GM12878 (cell line): ENCODE measurements around the gene SYTL5.

ENCODE experiments used
- ATF3 ChIP-seq: IDR thresholded peaks from 2 replicates; pipeline ENCODE4 v1.6.1; 2011; ENCODE audit warnings: low read depth, mild to moderate bottlenecking, low read length, moderate library complexity, borderline replicate concordance; ENCODE audit errors: extremely low read depth
- LARP7 ChIP-seq: fragments of 450-650 bp; IDR thresholded peaks from 2 replicates; pipeline ENCODE4 v1.6.1; 2017; ENCODE audit warnings: mild to moderate bottlenecking
- TF ChIP-seq, protein P1 (sequence below), 3 experiments: IDR thresholded peaks in 2 of 3; conservative IDR thresholded peaks in 1 of 3; 2 replicates each; pipeline ENCODE4 v1.5.1; 2011; ENCODE audit warnings: low read depth in 3 of 3, low read length in 3 of 3, mild to moderate bottlenecking in 3 of 3, control low read depth in 2 of 3, moderate library complexity in 2 of 3, inconsistent platforms in 1 of 3, mixed read lengths in 1 of 3; ENCODE audit not compliant: control insufficient read depth in 2 of 3, insufficient read depth in 1 of 3; ENCODE audit errors: extremely low read depth in 1 of 3

GRCh38 chrX:38004046-38004445 lies 2.3 kb upstream of the SYTL5 start:
- TF ChIP-seq ATF3 (no peak), LARP7 (no peak)
- TF ChIP-seq, protein P1, sequence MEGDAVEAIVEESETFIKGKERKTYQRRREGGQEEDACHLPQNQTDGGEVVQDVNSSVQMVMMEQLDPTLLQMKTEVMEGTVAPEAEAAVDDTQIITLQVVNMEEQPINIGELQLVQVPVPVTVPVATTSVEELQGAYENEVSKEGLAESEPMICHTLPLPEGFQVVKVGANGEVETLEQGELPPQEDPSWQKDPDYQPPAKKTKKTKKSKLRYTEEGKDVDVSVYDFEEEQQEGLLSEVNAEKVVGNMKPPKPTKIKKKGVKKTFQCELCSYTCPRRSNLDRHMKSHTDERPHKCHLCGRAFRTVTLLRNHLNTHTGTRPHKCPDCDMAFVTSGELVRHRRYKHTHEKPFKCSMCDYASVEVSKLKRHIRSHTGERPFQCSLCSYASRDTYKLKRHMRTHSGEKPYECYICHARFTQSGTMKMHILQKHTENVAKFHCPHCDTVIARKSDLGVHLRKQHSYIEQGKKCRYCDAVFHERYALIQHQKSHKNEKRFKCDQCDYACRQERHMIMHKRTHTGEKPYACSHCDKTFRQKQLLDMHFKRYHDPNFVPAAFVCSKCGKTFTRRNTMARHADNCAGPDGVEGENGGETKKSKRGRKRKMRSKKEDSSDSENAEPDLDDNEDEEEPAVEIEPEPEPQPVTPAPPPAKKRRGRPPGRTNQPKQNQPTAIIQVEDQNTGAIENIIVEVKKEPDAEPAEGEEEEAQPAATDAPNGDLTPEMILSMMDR (IDR thresholded peaks at IDR 0.05 in 2 of 3, conservative IDR thresholded peaks at IDR 0.05 in 1 of 3; ENCODE audit: control insufficient read depth in 2 of 3, extremely low read depth in 1 of 3, insufficient read depth in 1 of 3, low read depth in 3 of 3, low read length in 3 of 3), result no peak
